CD4-positive, alpha-beta T cell (primary cell): ENCODE results near the gene ADK. TPM values are rescaled to one million over a fixed set of nuclear protein-coding genes. Genes with fewer than 3 reads are reported as not detected.
"Not testable (repeated sequence)": the region's sequence is repeated elsewhere in the genome, so short reads cannot be mapped to it uniquely, and the experiment has no call there.

Experiments used
- ATAC-seq: fragments of 200-7000 bp; cut with Tn5 transposase; one replicate; pipeline ENCODE4 v1.10.0; 2022; ENCODE audit warnings: mild to moderate bottlenecking; ENCODE audit not compliant: poor library complexity
- CTCF ChIA-PET: fragments of 350-600 bp; sonication (Branson Sonifier 250); formaldehyde crosslinking; loops from one replicate; lab custom pipeline; 2021; ENCODE audit warnings: antibody characterized with exemption, inconsistent platforms; lab: Charles Lee
- POLR2A ChIA-PET: fragments of 350-600 bp; sonication (Branson Sonifier 250); formaldehyde crosslinking; loops from one replicate; lab custom pipeline; 2021; ENCODE audit warnings: antibody characterized with exemption, inconsistent platforms; lab: Charles Lee
- DNase-seq, 14 experiments: peaks; one replicate each; pipeline ENCODE4 v3.0.0-alpha.2; 2013 to 2020; ENCODE audit warnings: mixed read lengths in 2 of 14
- H3K27ac ChIP-seq, 2 donors: one replicate each; pipeline versions ENCODE4 v1.5.1 to v1.7.0; 2013; ENCODE audit warnings: low read length in 2 of 2, low read depth in 1 of 2, mild to moderate bottlenecking in 1 of 2
- H3K27me3 ChIP-seq, 2 experiments: 1 replicate in 1 of 2; 2 replicates in 1 of 2; pipeline versions ENCODE4 v1.6.1 to v1.7.0; 2013; ENCODE audit warnings: low read length in 2 of 2, control low read depth in 1 of 2, mild to moderate bottlenecking in 1 of 2, moderate library complexity in 1 of 2; ENCODE audit not compliant: insufficient read depth in 2 of 2, control insufficient read depth in 1 of 2
- H3K36me3 ChIP-seq: one replicate; pipeline ENCODE4 v1.6.1; 2013; ENCODE audit warnings: low read length, control low read depth; ENCODE audit not compliant: insufficient read depth
- H3K4me1 ChIP-seq: one replicate; pipeline ENCODE4 v1.6.1; 2013; ENCODE audit warnings: low read length, control low read depth; ENCODE audit not compliant: insufficient read depth
- H3K4me3 ChIP-seq: one replicate; pipeline ENCODE4 v1.5.1; 2013; ENCODE audit warnings: mild to moderate bottlenecking, low read length, moderate library complexity
- H3K9me3 ChIP-seq, 2 experiments: 1 replicate in 1 of 2; 2 replicates in 1 of 2; pipeline versions ENCODE4 v1.6.1 to v1.7.0; 2013; ENCODE audit warnings: low read length in 2 of 2, mild to moderate bottlenecking in 2 of 2, control low read depth in 1 of 2, moderate library complexity in 1 of 2; ENCODE audit not compliant: control insufficient read depth in 1 of 2, insufficient read depth in 1 of 2
- H3K27ac Mint-ChIP-seq: one replicate; pipeline ENCODE4 v1.8.0; 2020; ENCODE audit warnings: mixed read lengths
- H3K27me3 Mint-ChIP-seq: one replicate; pipeline ENCODE4 v1.8.0; 2021; ENCODE audit warnings: mixed read lengths
- H3K36me3 Mint-ChIP-seq: one replicate; pipeline ENCODE4 v1.8.0; 2021; ENCODE audit warnings: low read depth, mixed read lengths
- H3K4me1 Mint-ChIP-seq: one replicate; pipeline ENCODE4 v1.8.0; 2021; ENCODE audit warnings: low read depth, mixed read lengths
- H3K4me3 Mint-ChIP-seq: one replicate; pipeline ENCODE4 v1.8.0; 2020; ENCODE audit warnings: mild to moderate bottlenecking, mixed read lengths
- H3K9me3 Mint-ChIP-seq: one replicate; pipeline ENCODE4 v1.8.0; 2020; ENCODE audit warnings: mixed read lengths
- CTCF ChIP-seq: fragments of 200-600 bp; IDR thresholded peaks from one replicate; pipeline ENCODE4 v1.8.0; 2022; ENCODE audit warnings: antibody characterized with exemption, mild to moderate bottlenecking
- intact Hi-C, 2 experiments: fragments of 100-400 bp; cut with DNase I in 1 of 2; cut with micrococcal nuclease in 1 of 2; formaldehyde crosslinking; loops; one replicate each; pipeline versions ENCODE4 v1.15.1 to v1.9.0; 2023 to 2025; cut with DNase I, micrococcal nuclease
- total RNA-seq, 174 experiments: library from RNA in 2 of 174; stranded (reverse) in 2 of 174; gene quantifications; one replicate each; pipeline ENCODE4 v1.2.3 and lab custom pipeline; 2021 to 2026

ADK gene
- total RNA-seq, 2 experiments from 2014 or later: 15.3 to 17.6 TPM

GRCh38 chr10:74186678-74187077 is 35.7 kb downstream of the ADK start:
- H3K4me3 Mint-ChIP-seq: no peak overlapping the region
- H3K36me3 Mint-ChIP-seq: peaks cover 5% of the 10 kb centered on the region
- intact Hi-C loops: no loop called here
- H3K4me1 ChIP-seq: peaks cover 13% of the 10 kb centered on the region
- TF ChIP-seq CTCF: no peak
- ATAC-seq (no peak), DNase-seq (no peak)
- peaks cover 56% of the 10 kb centered on the region for H3K4me1 Mint-ChIP-seq
- CTCF ChIA-PET: no interaction called here
- no peaks in the 10 kb centered on the region for H3K27me3 Mint-ChIP-seq
- H3K27me3 ChIP-seq: no peaks in the 10 kb centered on the region
- H3K27ac Mint-ChIP-seq: no peak overlapping the region
- H3K9me3 ChIP-seq: no peaks in the 10 kb centered on the region
- H3K36me3 ChIP-seq: no peaks in the 10 kb centered on the region
- H3K27ac ChIP-seq: no peak overlapping the region
- no peaks in the 10 kb centered on the region for H3K9me3 Mint-ChIP-seq
- H3K4me3 ChIP-seq: no peak overlapping the region
- POLR2A ChIA-PET: no interaction called here

- no peaks in the 10 kb centered on the region for H3K27me3 ChIP-seq
- ATAC-seq (no peak), DNase-seq (no peak)
- Mint-ChIP-seq H3K36me3 (peaks cover 5% of the 10 kb centered on the region), H3K4me1 (peaks cover 52% of the 10 kb centered on the region), H3K27me3 (no peaks in the 10 kb centered on the region), H3K9me3 (no peaks in the 10 kb centered on the region), H3K4me3 (no peak overlapping the region), H3K27ac (no peak overlapping the region)
- POLR2A ChIA-PET: interaction anchor here (1.1 to 1.3 kb wide), 2 partner anchors 11 to 36 kb away, joined by 4 to 7 read pairs; partner anchors contain the start of genes ADK and AP3M1
- H3K27ac ChIP-seq: no peak overlapping the region
- intact Hi-C loops: no loop called here
- H3K4me3 ChIP-seq: no peak overlapping the region
- H3K36me3 ChIP-seq: no peaks in the 10 kb centered on the region
- no peak for TF ChIP-seq CTCF
- CTCF ChIA-PET: interaction anchor here (0.5 kb wide), 1 partner anchor 60 kb away, joined by 3 read pairs; no protein-coding TSS in a partner anchor
- no peaks in the 10 kb centered on the region for H3K9me3 ChIP-seq
- peaks cover 13% of the 10 kb centered on the region for H3K4me1 ChIP-seq
These were observed 36.2 kb downstream of the ADK start for GRCh38 chr10:74187237-74187636.

GRCh38 chr10:74188617-74189016 is 37.6 kb downstream of the ADK start:
- H3K4me3 Mint-ChIP-seq, H3K9me3 Mint-ChIP-seq, H3K27me3 Mint-ChIP-seq, H3K9me3 ChIP-seq, ATAC-seq, H3K27ac Mint-ChIP-seq, H3K36me3 ChIP-seq, H3K27ac ChIP-seq, DNase-seq, H3K4me3 ChIP-seq, H3K27me3 ChIP-seq, H3K36me3 Mint-ChIP-seq, intact Hi-C loops: not testable (repeated sequence)
- H3K4me1 ChIP-seq: peaks cover 16% of the 10 kb centered on the region
- POLR2A ChIA-PET: interaction anchor here (3.1 to 4.1 kb wide), 2 partner anchors 11 to 38 kb away, joined by 21 to 46 read pairs; partner anchors contain the start of genes ADK and AP3M1
- H3K4me1 Mint-ChIP-seq: peaks cover 61% of the 10 kb centered on the region
- CTCF ChIA-PET: interaction anchor here (1.0 kb wide), 1 partner anchor 302 kb away, joined by 3 read pairs; no protein-coding TSS in a partner anchor
